Ovary (tissue), 3 donors: Measurements from ENCODE around the gene ABLIM2.

Experiments used
- EP300 ChIP-seq: sonication (generic); formaldehyde crosslinking; IDR thresholded peaks from one replicate; pipeline ENCODE4 v1.6.1; 2017; ENCODE audit warnings: antibody characterized with exemption
- POLR2A ChIP-seq: fragments of 450-650 bp; IDR thresholded peaks from one replicate; pipeline ENCODE4 v1.6.1; 2017; ENCODE audit warnings: antibody characterized with exemption, mild to moderate bottlenecking, moderate library complexity
- TF ChIP-seq, protein P1 (sequence below), 3 donors: fragments of 450-650 bp in 2 of 3; fragments of 200-600 bp in 1 of 3; IDR thresholded peaks; one replicate each; pipeline versions ENCODE4 v1.5.1 to v1.8.0; 2016 to 2022; ENCODE audit warnings: antibody characterized with exemption in 3 of 3, mild to moderate bottlenecking in 1 of 3
- donor health status: DM: no; HTN: no; CAD: no.

DNA sequence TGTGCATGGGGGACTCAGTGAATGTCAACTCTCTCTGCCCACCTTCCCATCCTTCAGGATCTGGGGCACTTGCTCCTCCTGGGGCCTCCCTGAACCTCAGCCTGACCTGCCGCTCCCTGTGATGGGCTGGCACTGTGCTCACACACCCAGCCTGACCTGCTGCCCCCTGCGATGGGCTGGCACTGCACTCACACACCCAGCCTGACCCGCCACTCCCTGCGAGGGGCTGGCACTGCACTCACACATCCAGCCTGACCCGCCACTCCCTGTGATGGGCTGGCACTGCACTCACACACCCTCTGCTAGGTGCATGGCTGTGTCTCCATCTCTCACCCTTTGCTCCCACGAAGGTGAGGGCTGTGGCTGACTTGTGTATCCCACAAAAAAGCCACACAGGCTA lies 103.4 kb downstream of the ABLIM2 start:
- TF ChIP-seq, protein P1, sequence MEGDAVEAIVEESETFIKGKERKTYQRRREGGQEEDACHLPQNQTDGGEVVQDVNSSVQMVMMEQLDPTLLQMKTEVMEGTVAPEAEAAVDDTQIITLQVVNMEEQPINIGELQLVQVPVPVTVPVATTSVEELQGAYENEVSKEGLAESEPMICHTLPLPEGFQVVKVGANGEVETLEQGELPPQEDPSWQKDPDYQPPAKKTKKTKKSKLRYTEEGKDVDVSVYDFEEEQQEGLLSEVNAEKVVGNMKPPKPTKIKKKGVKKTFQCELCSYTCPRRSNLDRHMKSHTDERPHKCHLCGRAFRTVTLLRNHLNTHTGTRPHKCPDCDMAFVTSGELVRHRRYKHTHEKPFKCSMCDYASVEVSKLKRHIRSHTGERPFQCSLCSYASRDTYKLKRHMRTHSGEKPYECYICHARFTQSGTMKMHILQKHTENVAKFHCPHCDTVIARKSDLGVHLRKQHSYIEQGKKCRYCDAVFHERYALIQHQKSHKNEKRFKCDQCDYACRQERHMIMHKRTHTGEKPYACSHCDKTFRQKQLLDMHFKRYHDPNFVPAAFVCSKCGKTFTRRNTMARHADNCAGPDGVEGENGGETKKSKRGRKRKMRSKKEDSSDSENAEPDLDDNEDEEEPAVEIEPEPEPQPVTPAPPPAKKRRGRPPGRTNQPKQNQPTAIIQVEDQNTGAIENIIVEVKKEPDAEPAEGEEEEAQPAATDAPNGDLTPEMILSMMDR (IDR thresholded peaks at IDR 0.05) = no peak
- no peak for TF ChIP-seq POLR2A
- TF ChIP-seq EP300 = no peak
